Measurements from ENCODE around the gene PLA2G1B. TPM values are rescaled to one million over a fixed set of nuclear protein-coding genes. Genes with fewer than 3 reads are reported as not detected.

Gene PLA2G1B
- total and polyA plus RNA-seq, 2 of the 13 experiments (the other 11 are each of a cell fraction or from before 2014, with no cell fraction given) = 0.33 to 1.4 TPM

GRCh38 chr12:120364487-120364886 is 36.9 kb upstream of the PLA2G1B start:
- Histone ChIP-seq H3K27ac (ENCODE audit: extremely low read length, insufficient read depth, low read length) (no peak overlapping the region), H3K9me3 (ENCODE audit: low read length) (no peaks in the 10 kb centered on the region), H3K4me2 (ENCODE audit: low read depth, low read length) (no peak overlapping the region), H2AFZ (ENCODE audit: low read length) (no peak overlapping the region), H3K79me2 (ENCODE audit: insufficient read depth, low read length) (no peaks in the 10 kb centered on the region), H3K27me3 (ENCODE audit: control insufficient read depth in 1 of 2, insufficient read depth in 2 of 2, low read length in 2 of 2) (peaks cover 5 to 18% of the 10 kb centered on the region in 2 experiments; a peak in 4 of 5 replicates), H3K36me3 (replicated peaks in 1 of 2; ENCODE audit: control insufficient read depth in 1 of 2, insufficient read depth in 2 of 2, low read length in 2 of 2) (no peaks in the 10 kb centered on the region), H4K20me1 (ENCODE audit: insufficient read depth, low read length) (no peaks in the 10 kb centered on the region), H3K4me3 (replicated peaks in 1 of 3; ENCODE audit: insufficient read depth in 1 of 3, low read depth in 2 of 3, low read length in 3 of 3) (no peak overlapping the region), H3K9ac (ENCODE audit: insufficient read depth, low read depth, low read length) (no peak overlapping the region), H3K4me1 (ENCODE audit: insufficient read depth, low read length) (peaks cover 37% of the 10 kb centered on the region)
- 58% methylated on average over 6 of the region's 6 CpGs for WGBS (ENCODE audit: low lambda C conversion rate)
- in situ Hi-C loops (cut with HindIII; ENCODE audit: extremely low pct_ligation_motif_present, low pct_unique_long_range_greater_than_20kb) = no loop called here
- intact Hi-C loops (cut with micrococcal nuclease; ENCODE audit: unreplicated experiment) = no loop called here
- no peak for ATAC-seq
- FAIRE-seq = no peak
- ChIA-PET POLR2A (no interaction called here), CTCF (ENCODE audit: low intra/inter-chr PET ratio, low total read pairs) (no interaction called here)
- no peak for DNase-seq (ENCODE audit: low spot score)
- TF ChIP-seq ZNF687 (CRISPR knock-in tag; IDR thresholded peaks at IDR 0.05) = no peak
- TF ChIP-seq RFX1 (IDR thresholded peaks at IDR 0.05) = no peak
- TF ChIP-seq ZNF484 (CRISPR knock-in tag; IDR thresholded peaks at IDR 0.05; ENCODE audit: borderline replicate concordance, low read depth) = no peak
- TF ChIP-seq ZNF710 (CRISPR knock-in tag; IDR thresholded peaks at IDR 0.05; ENCODE audit: borderline replicate concordance) = no peak
- no peak for TF ChIP-seq SCMH1 (CRISPR knock-in tag; IDR thresholded peaks at IDR 0.05; ENCODE audit: borderline replicate concordance)
- TF ChIP-seq GPN1 (CRISPR knock-in tag; IDR thresholded peaks at IDR 0.05; ENCODE audit: borderline replicate concordance) = no peak
- TF ChIP-seq PREB (CRISPR knock-in tag; IDR thresholded peaks at IDR 0.05) = no peak
- no TSS peak for BruUV-seq (replicated peaks)
